GM12878 (cell line): Measurements from ENCODE around the gene CERCAM.

Experiments
- EZH2 ChIP-seq: IDR thresholded peaks from 2 replicates; pipeline ENCODE4 v1.6.1; 2012; ENCODE audit warnings: low read depth, mild to moderate bottlenecking, control low read depth, inconsistent platforms, low read length, borderline replicate concordance; ENCODE audit not compliant: control insufficient read depth
- TF ChIP-seq, protein P1 (sequence below), 3 experiments: IDR thresholded peaks in 2 of 3; conservative IDR thresholded peaks in 1 of 3; 2 replicates each; pipeline ENCODE4 v1.5.1; 2011; ENCODE audit warnings: low read depth in 3 of 3, low read length in 3 of 3, mild to moderate bottlenecking in 3 of 3, control low read depth in 2 of 3, moderate library complexity in 2 of 3, inconsistent platforms in 1 of 3, mixed read lengths in 1 of 3; ENCODE audit not compliant: control insufficient read depth in 2 of 3, insufficient read depth in 1 of 3; ENCODE audit errors: extremely low read depth in 1 of 3

DNA sequence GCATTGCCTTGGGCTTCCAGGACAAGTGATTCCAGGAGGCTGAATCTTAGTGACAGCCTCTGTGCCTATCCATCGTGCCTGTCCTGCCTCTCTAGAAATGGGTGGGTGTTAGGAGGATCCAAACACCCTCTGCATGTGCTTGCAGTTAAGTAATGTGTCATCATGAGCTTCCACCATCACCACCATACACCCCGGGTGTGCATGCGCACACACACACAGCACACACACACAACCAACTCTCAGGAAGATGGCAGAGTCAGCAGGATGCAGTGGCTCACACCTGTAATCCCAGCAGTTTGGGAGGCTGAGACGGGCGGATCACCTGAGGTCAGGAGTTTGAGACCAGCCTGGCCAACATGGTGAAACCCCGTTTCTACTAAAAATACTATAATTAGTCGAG lies 22.8 kb upstream of the CERCAM start:
- no peak for TF ChIP-seq EZH2
- TF ChIP-seq, protein P1, sequence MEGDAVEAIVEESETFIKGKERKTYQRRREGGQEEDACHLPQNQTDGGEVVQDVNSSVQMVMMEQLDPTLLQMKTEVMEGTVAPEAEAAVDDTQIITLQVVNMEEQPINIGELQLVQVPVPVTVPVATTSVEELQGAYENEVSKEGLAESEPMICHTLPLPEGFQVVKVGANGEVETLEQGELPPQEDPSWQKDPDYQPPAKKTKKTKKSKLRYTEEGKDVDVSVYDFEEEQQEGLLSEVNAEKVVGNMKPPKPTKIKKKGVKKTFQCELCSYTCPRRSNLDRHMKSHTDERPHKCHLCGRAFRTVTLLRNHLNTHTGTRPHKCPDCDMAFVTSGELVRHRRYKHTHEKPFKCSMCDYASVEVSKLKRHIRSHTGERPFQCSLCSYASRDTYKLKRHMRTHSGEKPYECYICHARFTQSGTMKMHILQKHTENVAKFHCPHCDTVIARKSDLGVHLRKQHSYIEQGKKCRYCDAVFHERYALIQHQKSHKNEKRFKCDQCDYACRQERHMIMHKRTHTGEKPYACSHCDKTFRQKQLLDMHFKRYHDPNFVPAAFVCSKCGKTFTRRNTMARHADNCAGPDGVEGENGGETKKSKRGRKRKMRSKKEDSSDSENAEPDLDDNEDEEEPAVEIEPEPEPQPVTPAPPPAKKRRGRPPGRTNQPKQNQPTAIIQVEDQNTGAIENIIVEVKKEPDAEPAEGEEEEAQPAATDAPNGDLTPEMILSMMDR (IDR thresholded peaks at IDR 0.05 in 2 of 3, conservative IDR thresholded peaks at IDR 0.05 in 1 of 3; ENCODE audit: control insufficient read depth in 2 of 3, extremely low read depth in 1 of 3, insufficient read depth in 1 of 3, low read depth in 3 of 3, low read length in 3 of 3), result no peak
